Measurements from ENCODE around the gene SORCS3.
"Not testable (repeated sequence)": the region's sequence is repeated elsewhere in the genome, so short reads cannot be mapped to it uniquely, and the experiment has no call there.

Gene SORCS3

GRCh38 chr10:104690959-104691358 is 49.9 kb downstream of the SORCS3 start:
- no peak for DNase-seq (ENCODE audit: low read depth)

- DNase-seq (ENCODE audit: low read depth), result no peak
Measured at GRCh38 chr10:104694074-104694473, 53.0 kb downstream of the SORCS3 start.

GRCh38 chr10:104703262-104703661 is 62.2 kb downstream of the SORCS3 start:
- not testable (repeated sequence) for DNase-seq (ENCODE audit: low read depth)

- DNase-seq (ENCODE audit: low read depth), result no peak
Measured at GRCh38 chr10:104706886-104707285, 65.8 kb downstream of the SORCS3 start.

- no peak for DNase-seq (ENCODE audit: low read depth)
Measured at GRCh38 chr10:104707602-104708459, 66.7 kb downstream of the SORCS3 start.

GRCh38 chr10:104711302-104711721 is 70.2 kb downstream of the SORCS3 start:
- DNase-seq (ENCODE audit: low read depth), result no peak

- DNase-seq (ENCODE audit: low read depth), result not testable (repeated sequence)
Measured at GRCh38 chr10:104730593-104730992, 89.5 kb downstream of the SORCS3 start.

GRCh38 chr10:104731192-104731591 is 90.1 kb downstream of the SORCS3 start:
- no peak for DNase-seq (ENCODE audit: low read depth)

- no peak for DNase-seq (ENCODE audit: low read depth)
Measured at GRCh38 chr10:104732222-104732621, 91.1 kb downstream of the SORCS3 start.

GRCh38 chr10:104734433-104734832 is 93.3 kb downstream of the SORCS3 start:
- no peak for DNase-seq (ENCODE audit: low read depth)

GRCh38 chr10:104735036-104735756 is 94.1 kb downstream of the SORCS3 start:
- no peak for DNase-seq (ENCODE audit: low read depth)

GRCh38 chr10:104735757-104736391 is 94.8 kb downstream of the SORCS3 start:
- DNase-seq (ENCODE audit: low read depth), result no peak

GRCh38 chr10:104741127-104741526 is 100.0 kb downstream of the SORCS3 start:
- DNase-seq (ENCODE audit: low read depth), result no peak

GRCh38 chr10:104744052-104744451 is 103.0 kb downstream of the SORCS3 start:
- no peak for DNase-seq (ENCODE audit: low read depth)

GRCh38 chr10:104750291-104750690 is 109.2 kb downstream of the SORCS3 start:
- no peak for DNase-seq (ENCODE audit: low read depth)

GRCh38 chr10:104762793-104763192 is 121.7 kb downstream of the SORCS3 start:
- no peak for DNase-seq (ENCODE audit: low read depth)

GRCh38 chr10:104766341-104766740 is 125.3 kb downstream of the SORCS3 start:
- no peak for DNase-seq (ENCODE audit: low read depth)

GRCh38 chr10:104767282-104767681 is 126.2 kb downstream of the SORCS3 start:
- DNase-seq (ENCODE audit: low read depth), result no peak

GRCh38 chr10:104767745-104768144 is 126.7 kb downstream of the SORCS3 start:
- DNase-seq (ENCODE audit: low read depth), result no peak

- DNase-seq (ENCODE audit: low read depth), result no peak
Measured at GRCh38 chr10:104773105-104773504, 132.0 kb downstream of the SORCS3 start.

- no peak for DNase-seq (ENCODE audit: low read depth)
Measured at GRCh38 chr10:104774234-104774633, 133.1 kb downstream of the SORCS3 start.

GRCh38 chr10:104777086-104777799 is 136.2 kb downstream of the SORCS3 start:
- DNase-seq (ENCODE audit: low read depth), result no peak
